HCT116 (cell line): ENCODE results near the gene TACC2. TPM values are rescaled to one million over a fixed set of nuclear protein-coding genes. Genes with fewer than 3 reads are reported as not detected.

ENCODE experiments used
- ATAC-seq: fragments of 200-7000 bp; cut with Tn5 transposase; 2 replicates; pipeline ENCODE4 v1.9.1; 2020; ENCODE audit warnings: mild to moderate bottlenecking, moderate library complexity
- BruUV-seq: library from RNA; stranded (reverse); fragments of 400-500 nt; replicated peaks from 2 replicates; lab custom pipeline; 2021; lab: Mats Ljungman, UMichigan
- CTCF ChIA-PET: fragments of 300-600 bp; sonication (Branson Sonifier 250); formaldehyde crosslinking; loops from one replicate; lab custom pipeline; 2021; ENCODE audit warnings: antibody characterized with exemption; lab: Charles Lee
- POLR2A ChIA-PET: fragments of 300-600, 350-600 bp; sonication (Branson Sonifier 250); formaldehyde crosslinking; loops from one replicate; lab custom pipeline; 2021; ENCODE audit warnings: antibody characterized with exemption; lab: Charles Lee
- RAD21 ChIA-PET, 2 experiments: fragments of 300-600 bp; sonication (Branson Sonifier 250); formaldehyde crosslinking; loops; one replicate each; lab custom pipeline; 2023; ENCODE audit warnings: low total read pairs in 2 of 2; ENCODE audit not compliant: uncharacterized antibody in 2 of 2, unreplicated experiment in 2 of 2, low non-redundant PET in 1 of 2; lab: Charles Lee
- DNase-seq: peaks from one replicate; pipeline ENCODE4 v3.0.0-alpha.2; 2010; ENCODE audit warnings: low read depth, low spot score
- H2AFZ ChIP-seq: fragments of 200-600 bp; shearing (Covaris generic), sonication (generic); 2 replicates; pipeline ENCODE4 v1.6.1; 2017; ENCODE audit warnings: low read depth, mixed run types, mixed read lengths, antibody characterized with exemption, low read length; ENCODE audit not compliant: poor library complexity, severe bottlenecking
- H3K27ac ChIP-seq: 2 replicates; pipeline ENCODE4 v1.5.1; 2012; ENCODE audit warnings: low read depth, low read length
- H3K27me3 ChIP-seq: fragments of 200-600 bp; sonication (generic); 2 replicates; pipeline ENCODE4 v1.6.1; 2016; ENCODE audit warnings: mixed run types, low read length, mixed read lengths; ENCODE audit not compliant: insufficient read depth
- H3K36me3 ChIP-seq, 2 experiments: fragments of 200-500 bp in 1 of 2; fragments of 200-600 bp in 1 of 2; sonication (Bioruptor generic) in 1 of 2; sonication (generic) in 1 of 2; 2 replicates each; pipeline versions ENCODE4 v1.5.1 to v1.6.1; 2014 to 2016; ENCODE audit warnings: low read length in 2 of 2, inconsistent platforms in 1 of 2, mixed read lengths in 1 of 2, mixed run types in 1 of 2; ENCODE audit not compliant: insufficient read depth in 2 of 2, control insufficient read depth in 1 of 2
- H3K4me1 ChIP-seq, 2 experiments: fragments of 200-600 bp in 1 of 2; sonication (generic) in 1 of 2; 2 replicates each; pipeline versions ENCODE4 v1.5.1 to v1.6.1; 2012 to 2017; ENCODE audit warnings: low read length in 2 of 2, inconsistent platforms in 1 of 2, mild to moderate bottlenecking in 1 of 2, mixed read lengths in 1 of 2, mixed run types in 1 of 2, moderate library complexity in 1 of 2; ENCODE audit not compliant: insufficient read depth in 2 of 2, control insufficient read depth in 1 of 2
- H3K4me2 ChIP-seq: fragments of 200-600 bp; sonication (generic); 2 replicates; pipeline ENCODE4 v1.6.1; 2017; ENCODE audit warnings: mixed run types, low read length, mixed read lengths
- H3K4me3 ChIP-seq, 2 experiments: fragments of 200-600 bp in 1 of 2; sonication (generic) in 1 of 2; replicated peaks in 1 of 2; 2 replicates each; pipeline ENCODE4 v1.5.1; 2011 to 2016; ENCODE audit warnings: low read length in 2 of 2, control low read depth in 1 of 2, low read depth in 1 of 2, mild to moderate bottlenecking in 1 of 2, mixed read lengths in 1 of 2, mixed run types in 1 of 2
- H3K79me2 ChIP-seq: fragments of 200-600 bp; sonication (generic); 2 replicates; pipeline ENCODE4 v1.6.1; 2017; ENCODE audit warnings: mild to moderate bottlenecking, mixed run types, low read length, moderate library complexity, mixed read lengths; ENCODE audit not compliant: insufficient read depth
- H3K9ac ChIP-seq: fragments of 200-600 bp; sonication (generic); 2 replicates; pipeline ENCODE4 v1.6.1; 2016; ENCODE audit warnings: low read length, mixed read lengths
- H3K9me2 ChIP-seq: fragments of 200-600 bp; sonication (generic), shearing (Covaris generic); 2 replicates; pipeline ENCODE4 v1.6.1; 2017; ENCODE audit warnings: mixed run types, mild to moderate bottlenecking, moderate library complexity; ENCODE audit not compliant: insufficient read depth
- H3K9me3 ChIP-seq, 2 experiments: fragments of 200-500 bp in 1 of 2; fragments of 200-600 bp in 1 of 2; sonication (Bioruptor generic) in 1 of 2; sonication (generic) in 1 of 2; 2 replicates each; pipeline ENCODE4 v1.6.1; 2014 to 2017; ENCODE audit warnings: low read length in 2 of 2, mixed read lengths in 2 of 2, inconsistent platforms in 1 of 2, low read depth in 1 of 2, mild to moderate bottlenecking in 1 of 2, mixed run types in 1 of 2, moderate library complexity in 1 of 2; ENCODE audit not compliant: control insufficient read depth in 1 of 2, insufficient read depth in 1 of 2
- H4K20me1 ChIP-seq: fragments of 200-600 bp; sonication (generic), shearing (Covaris generic); 2 replicates; pipeline ENCODE4 v1.6.1; 2017; ENCODE audit warnings: mixed run types, mild to moderate bottlenecking, moderate library complexity; ENCODE audit not compliant: insufficient read depth
- ATF3 ChIP-seq: IDR thresholded peaks from 2 replicates; pipeline ENCODE4 v1.6.1; 2012
- CEBPB ChIP-seq: IDR thresholded peaks from 2 replicates; pipeline ENCODE4 v1.6.1; 2012; ENCODE audit warnings: low read depth
- CTCF ChIP-seq, 3 experiments: fragments of 200-600 bp in 1 of 3; sonication (generic) in 1 of 3; IDR thresholded peaks in 2 of 3; conservative IDR thresholded peaks in 1 of 3; 2 replicates each; pipeline ENCODE4 v1.5.1; 2012 to 2017; ENCODE audit warnings: low read depth in 2 of 3, low read length in 2 of 3, antibody characterized with exemption in 1 of 3, borderline replicate concordance in 1 of 3, control low read depth in 1 of 3, mild to moderate bottlenecking in 1 of 3, mixed read lengths in 1 of 3, mixed run types in 1 of 3, moderate library complexity in 1 of 3; ENCODE audit not compliant: insufficient read depth in 1 of 3
- ELF1 ChIP-seq: IDR thresholded peaks from 2 replicates; pipeline ENCODE4 v1.6.1; 2012; ENCODE audit warnings: low read depth, borderline replicate concordance
- JUND ChIP-seq: IDR thresholded peaks from 2 replicates; pipeline ENCODE4 v1.6.1; 2012
- MAX ChIP-seq: IDR thresholded peaks from 2 replicates; pipeline ENCODE4 v1.6.1; 2012
- POLR2AphosphoS5 ChIP-seq: IDR thresholded peaks from 2 replicates; pipeline ENCODE4 v1.6.1; 2011; ENCODE audit warnings: mild to moderate bottlenecking, low read depth, low read length, moderate library complexity
- RAD21 ChIP-seq: IDR thresholded peaks from 2 replicates; pipeline ENCODE4 v1.6.1; 2012; ENCODE audit warnings: low read depth, mild to moderate bottlenecking
- TCF7L2 ChIP-seq: IDR thresholded peaks from 2 replicates; pipeline ENCODE4 v1.7.0; 2011; ENCODE audit warnings: borderline replicate concordance, inconsistent platforms; ENCODE audit not compliant: insufficient read depth, insufficient read length; ENCODE audit errors: extremely low read depth
- intact Hi-C: fragments of 100-400 bp; cut with micrococcal nuclease; formaldehyde crosslinking; loops from 2 replicates; pipeline ENCODE4 v1.10.0; 2022
- total RNA-seq: library from RNA; stranded (reverse); gene quantifications from one replicate; pipeline ENCODE4 v1.2.1, GENCODE V29; 2021; ENCODE audit not compliant: unreplicated experiment

Gene TACC2
- total RNA-seq, 1 experiment from 2014 or later: 38.6 TPM

- H3K4me2 ChIP-seq: no peak overlapping the region
- H3K4me3 ChIP-seq: no peak overlapping the region
- DNase-seq (no peak), ATAC-seq (no peak)
- peaks cover 0 to 5% of the 10 kb centered on the region in 2 experiments; a peak in 2 of 4 replicates for H3K4me1 ChIP-seq
- ChIA-PET POLR2A (no interaction called here), RAD21 (no interaction called here), CTCF (no interaction called here)
- H3K79me2 ChIP-seq: no peaks in the 10 kb centered on the region
- intact Hi-C loops: no loop called here
- H2AFZ ChIP-seq: no peak overlapping the region
- H3K27ac ChIP-seq: no peak overlapping the region
- no peaks in the 10 kb centered on the region for H3K9me2 ChIP-seq
- no peak for TF ChIP-seq ELF1
- TF ChIP-seq CTCF (IDR thresholded peaks at IDR 0.05 in 2 of 3, conservative IDR thresholded peaks at IDR 0.05 in 1 of 3; ENCODE audit: borderline replicate concordance in 1 of 3, insufficient read depth in 1 of 3, low read depth in 2 of 3, low read length in 2 of 3): peak in 1 of 3 experiments; percentile 21; a peak in 1 of 6 replicates
- peak; percentile 34; the same call in 1 of the 2 replicates for TF ChIP-seq RAD21
- TF ChIP-seq POLR2AphosphoS5: no peak
- TF ChIP-seq ATF3: no peak
- no peak for TF ChIP-seq TCF7L2
- no peak for TF ChIP-seq CEBPB
- TF ChIP-seq MAX: no peak
- TF ChIP-seq JUND: no peak
- no peaks in the 10 kb centered on the region for H3K36me3 ChIP-seq
- no peaks in the 10 kb centered on the region for H3K9me3 ChIP-seq
- no peak overlapping the region for H3K9ac ChIP-seq
- H4K20me1 ChIP-seq: no peaks in the 10 kb centered on the region
- BruUV-seq: no TSS peak
- peaks cover 4% of the 10 kb centered on the region; the same call in 1 of the 2 replicates for H3K27me3 ChIP-seq
Measured at GRCh38 chr10:122029499-122030199, 40.7 kb downstream of the TACC2 start.
